Measurements from ENCODE around the gene TSPAN18. TPM values are rescaled to one million over a fixed set of nuclear protein-coding genes. Genes with fewer than 3 reads are reported as not detected.

Gene TSPAN18
- total and polyA plus RNA-seq, 8 donors: 2.1 to 60.3 (median 11.0) TPM

DNA sequence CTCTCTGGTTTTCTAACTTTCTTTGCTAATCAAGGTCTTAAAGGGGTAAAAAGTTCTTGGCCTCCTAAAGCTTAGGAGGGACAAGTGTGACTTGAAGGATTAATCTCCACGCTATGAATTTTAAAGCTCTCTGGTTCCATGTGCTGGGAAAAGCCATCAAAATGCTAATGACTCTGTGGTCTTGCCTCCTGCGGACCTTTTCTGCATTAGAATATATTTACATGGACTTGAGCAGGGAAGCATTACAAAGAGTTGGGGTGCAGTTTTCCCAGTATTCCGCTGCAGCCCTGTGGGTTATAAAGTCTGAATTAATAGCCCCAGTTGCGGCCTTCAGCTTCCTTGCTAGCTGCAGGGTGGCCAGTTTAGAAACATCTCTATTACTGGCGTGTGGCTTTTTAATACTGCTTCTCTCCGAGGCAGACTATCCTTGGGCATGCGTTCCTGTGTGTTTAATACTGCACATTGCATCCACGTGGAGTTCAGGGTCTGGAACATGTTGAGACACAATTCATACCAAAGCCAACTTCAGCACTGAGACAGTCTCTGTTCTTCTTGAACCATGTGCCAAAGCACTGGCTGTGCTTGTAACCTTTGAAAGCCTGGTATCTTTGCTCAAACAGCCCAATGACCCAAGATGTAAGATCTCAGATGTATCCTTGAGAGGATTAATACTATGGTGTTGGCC, 27.3 kb downstream of the TSPAN18 start:
- H3K4me1 ChIP-seq: peaks cover 0 to 59% (median 19%) of the 10 kb centered on the region in 4 donors
- peaks cover 0 to 14% (median 4%) of the 10 kb centered on the region in 4 donors for H3K9me3 ChIP-seq
- intact Hi-C loops (cut with DNase I; ENCODE audit: low total_unique reads): no loop called here
- no peaks in the 10 kb centered on the region for H3K36me3 ChIP-seq
- H3K27ac ChIP-seq: peak overlapping the region in 3 of 5 donors; percentile 38 to 55 (median 54)
- H3K4me3 ChIP-seq: no peak overlapping the region
- WGBS, 5 donors: 66 to 78% (median 71%) methylated on average over 8 of the region's 8 CpGs
- DNase-seq: no peak
- TF ChIP-seq EP300 (IDR thresholded peaks at IDR 0.05) (no peak), POLR2A (IDR thresholded peaks at IDR 0.05) (no peak), POLR2AphosphoS5 (IDR thresholded peaks at IDR 0.05) (peak in 2 of 3 donors; percentile 41 to 45)
- peaks cover 0 to 4% (median 0%) of the 10 kb centered on the region in 3 donors for H3K27me3 ChIP-seq

DNA sequence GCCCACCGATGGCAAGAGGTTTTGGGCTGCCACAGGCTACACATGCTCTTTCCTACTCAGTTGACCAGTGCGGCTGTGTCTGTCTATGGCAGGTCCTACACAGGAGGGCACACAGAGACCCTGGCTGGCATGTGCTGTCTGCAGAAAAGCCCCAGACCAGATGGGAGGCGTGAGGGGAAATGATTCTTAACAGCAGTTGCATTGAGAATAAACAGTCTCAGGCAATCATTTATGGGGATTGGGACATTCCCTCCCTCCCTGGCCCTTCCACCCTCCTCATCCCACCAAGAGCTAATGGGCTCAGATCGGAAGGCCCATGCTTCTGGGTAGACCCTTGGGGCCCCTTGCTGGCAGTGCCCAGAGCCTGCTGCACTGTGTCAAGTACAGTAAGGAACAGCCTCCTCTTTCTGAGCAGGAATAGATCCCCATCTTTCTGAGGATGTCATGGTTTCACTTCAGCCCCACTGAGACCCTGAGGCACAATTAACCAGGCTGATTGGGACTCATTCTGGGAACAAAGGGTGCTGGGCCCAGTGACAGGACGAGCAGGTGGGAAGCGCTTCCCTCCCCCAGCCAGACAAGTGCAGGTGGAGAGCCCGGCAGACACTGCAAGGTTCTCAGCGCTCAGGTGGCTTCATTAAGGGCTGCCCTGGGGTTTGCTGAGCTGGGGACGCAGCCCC, 28.3 kb downstream of the TSPAN18 start:
- H3K27me3 ChIP-seq: peaks cover 0 to 4% (median 0%) of the 10 kb centered on the region in 3 donors
- H3K27ac ChIP-seq: peak overlapping the region in 3 of 5 donors; percentile 38 to 55 (median 54)
- no peak overlapping the region for H3K4me3 ChIP-seq
- DNase-seq: peak in 1 of 2 donors; percentile 74
- intact Hi-C loops (cut with DNase I; ENCODE audit: low total_unique reads): no loop called here
- 58 to 68% (median 64%) methylated on average over 8 to 9 of the region's 9 CpGs for WGBS, 5 donors
- H3K9me3 ChIP-seq: peaks cover 0 to 15% (median 4%) of the 10 kb centered on the region in 4 donors
- H3K4me1 ChIP-seq: peaks cover 0 to 51% (median 21%) of the 10 kb centered on the region in 4 donors
- TF ChIP-seq POLR2AphosphoS5 (IDR thresholded peaks at IDR 0.05) (peak in 1 of 3 donors; percentile 59), POLR2A (IDR thresholded peaks at IDR 0.05) (no peak), EP300 (IDR thresholded peaks at IDR 0.05) (no peak)
- TF ChIP-seq, protein P1, sequence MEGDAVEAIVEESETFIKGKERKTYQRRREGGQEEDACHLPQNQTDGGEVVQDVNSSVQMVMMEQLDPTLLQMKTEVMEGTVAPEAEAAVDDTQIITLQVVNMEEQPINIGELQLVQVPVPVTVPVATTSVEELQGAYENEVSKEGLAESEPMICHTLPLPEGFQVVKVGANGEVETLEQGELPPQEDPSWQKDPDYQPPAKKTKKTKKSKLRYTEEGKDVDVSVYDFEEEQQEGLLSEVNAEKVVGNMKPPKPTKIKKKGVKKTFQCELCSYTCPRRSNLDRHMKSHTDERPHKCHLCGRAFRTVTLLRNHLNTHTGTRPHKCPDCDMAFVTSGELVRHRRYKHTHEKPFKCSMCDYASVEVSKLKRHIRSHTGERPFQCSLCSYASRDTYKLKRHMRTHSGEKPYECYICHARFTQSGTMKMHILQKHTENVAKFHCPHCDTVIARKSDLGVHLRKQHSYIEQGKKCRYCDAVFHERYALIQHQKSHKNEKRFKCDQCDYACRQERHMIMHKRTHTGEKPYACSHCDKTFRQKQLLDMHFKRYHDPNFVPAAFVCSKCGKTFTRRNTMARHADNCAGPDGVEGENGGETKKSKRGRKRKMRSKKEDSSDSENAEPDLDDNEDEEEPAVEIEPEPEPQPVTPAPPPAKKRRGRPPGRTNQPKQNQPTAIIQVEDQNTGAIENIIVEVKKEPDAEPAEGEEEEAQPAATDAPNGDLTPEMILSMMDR (IDR thresholded peaks at IDR 0.05): no peak
- no peaks in the 10 kb centered on the region for H3K36me3 ChIP-seq

GRCh38 chr11:44755556-44756523, 29.1 kb downstream of the TSPAN18 start:
- intact Hi-C loops (cut with DNase I; ENCODE audit: low total_unique reads): no loop called here
- Histone ChIP-seq H3K36me3 (no peaks in the 10 kb centered on the region), H3K4me3 (no peak overlapping the region), H3K27ac (peak overlapping the region in 4 of 5 donors; percentile 23 to 55 (median 46)), H3K4me1 (peaks cover 0 to 57% (median 25%) of the 10 kb centered on the region in 4 donors), H3K27me3 (peaks cover 0 to 4% (median 0%) of the 10 kb centered on the region in 3 donors), H3K9me3 (peaks cover 0 to 15% (median 4%) of the 10 kb centered on the region in 4 donors)
- DNase-seq: peak in 1 of 2 donors; percentile 71
- no peak for TF ChIP-seq EP300 (IDR thresholded peaks at IDR 0.05)
- peak in 1 of 3 donors; percentile 13 for TF ChIP-seq POLR2AphosphoS5 (IDR thresholded peaks at IDR 0.05)
- 44 to 56% (median 54%) methylated on average over 7 of the region's 7 CpGs for WGBS, 5 donors

DNA sequence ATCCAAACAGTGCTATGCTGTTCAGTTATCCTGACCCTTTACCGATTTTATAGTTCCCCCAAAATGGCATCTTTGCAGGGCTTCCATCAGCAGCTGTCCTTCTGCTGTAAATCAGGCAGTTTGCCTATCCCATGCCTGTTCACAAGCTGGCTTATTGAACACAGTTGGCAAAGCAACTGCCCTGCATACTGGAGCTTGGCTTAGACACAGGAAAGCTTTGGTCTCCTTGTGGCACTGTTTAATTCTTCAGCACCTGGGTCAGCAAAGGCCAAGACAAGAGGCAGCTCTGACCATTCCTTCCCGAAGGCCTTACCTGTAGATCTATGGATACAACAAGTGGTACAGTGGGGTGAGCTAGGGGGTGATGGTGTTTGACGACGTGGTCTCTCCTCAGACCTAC, 32.2 kb downstream of the TSPAN18 start:
- intact Hi-C loops (cut with DNase I; ENCODE audit: low total_unique reads): no loop called here
- no peaks in the 10 kb centered on the region for H3K36me3 ChIP-seq

More for the DNA sequence above, 32.2 kb downstream of the TSPAN18 start:
- WGBS, 5 donors: 88 to 95% (median 91%) methylated on average over 4 of the region's 4 CpGs
- H3K4me1 ChIP-seq: peaks cover 0 to 55% (median 34%) of the 10 kb centered on the region in 4 donors
- TF ChIP-seq EP300 (IDR thresholded peaks at IDR 0.05) (no peak), POLR2AphosphoS5 (IDR thresholded peaks at IDR 0.05) (no peak), POLR2A (IDR thresholded peaks at IDR 0.05) (no peak)
- TF ChIP-seq, protein P1 (IDR thresholded peaks at IDR 0.05): no peak
- H3K27me3 ChIP-seq: peaks cover 0 to 4% (median 0%) of the 10 kb centered on the region in 3 donors
- H3K27ac ChIP-seq: peak overlapping the region in 1 of 5 donors; percentile 4
- H3K4me3 ChIP-seq: no peak overlapping the region
- H3K9me3 ChIP-seq: peaks cover 0 to 15% (median 4%) of the 10 kb centered on the region in 4 donors
- no peak for DNase-seq

Data from stomach (tissue), 9 donors.